ENCODE measurements around the gene EDC3.

GRCh38 chr15:74636984-74637383, 58.8 kb downstream of the EDC3 start:
- TF ChIP-seq, protein P1, sequence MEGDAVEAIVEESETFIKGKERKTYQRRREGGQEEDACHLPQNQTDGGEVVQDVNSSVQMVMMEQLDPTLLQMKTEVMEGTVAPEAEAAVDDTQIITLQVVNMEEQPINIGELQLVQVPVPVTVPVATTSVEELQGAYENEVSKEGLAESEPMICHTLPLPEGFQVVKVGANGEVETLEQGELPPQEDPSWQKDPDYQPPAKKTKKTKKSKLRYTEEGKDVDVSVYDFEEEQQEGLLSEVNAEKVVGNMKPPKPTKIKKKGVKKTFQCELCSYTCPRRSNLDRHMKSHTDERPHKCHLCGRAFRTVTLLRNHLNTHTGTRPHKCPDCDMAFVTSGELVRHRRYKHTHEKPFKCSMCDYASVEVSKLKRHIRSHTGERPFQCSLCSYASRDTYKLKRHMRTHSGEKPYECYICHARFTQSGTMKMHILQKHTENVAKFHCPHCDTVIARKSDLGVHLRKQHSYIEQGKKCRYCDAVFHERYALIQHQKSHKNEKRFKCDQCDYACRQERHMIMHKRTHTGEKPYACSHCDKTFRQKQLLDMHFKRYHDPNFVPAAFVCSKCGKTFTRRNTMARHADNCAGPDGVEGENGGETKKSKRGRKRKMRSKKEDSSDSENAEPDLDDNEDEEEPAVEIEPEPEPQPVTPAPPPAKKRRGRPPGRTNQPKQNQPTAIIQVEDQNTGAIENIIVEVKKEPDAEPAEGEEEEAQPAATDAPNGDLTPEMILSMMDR (IDR thresholded peaks at IDR 0.05): no peak
- no peak for TF ChIP-seq POLR2A (IDR thresholded peaks at IDR 0.05)
